Astrocyte of the cerebellum (primary cell): ENCODE data around the gene STEAP2.
"Not testable (repeated sequence)": the region's sequence is repeated elsewhere in the genome, so short reads cannot be mapped to it uniquely, and the experiment has no call there.

ENCODE experiments used
- DNase-seq: peaks from one replicate; pipeline ENCODE4 v3.0.0-alpha.2; 2011; ENCODE audit warnings: low read depth
- H3K4me3 ChIP-seq: 2 replicates; pipeline ENCODE4 v1.5.1; 2011; ENCODE audit warnings: mild to moderate bottlenecking, low read depth, low read length, moderate library complexity
- in situ Hi-C: cut with HindIII; loops from 2 replicates; pipeline ENCODE4 v1.10.0; 2017; ENCODE audit warnings: low sequenced_read_pairs
- TF ChIP-seq, protein P1 (sequence below): IDR thresholded peaks from 2 replicates; pipeline ENCODE4 v1.5.1; 2012; ENCODE audit warnings: low read length, low read depth, moderate library complexity, mild to moderate bottlenecking; ENCODE audit errors: missing control alignments

STEAP2 gene

DNA sequence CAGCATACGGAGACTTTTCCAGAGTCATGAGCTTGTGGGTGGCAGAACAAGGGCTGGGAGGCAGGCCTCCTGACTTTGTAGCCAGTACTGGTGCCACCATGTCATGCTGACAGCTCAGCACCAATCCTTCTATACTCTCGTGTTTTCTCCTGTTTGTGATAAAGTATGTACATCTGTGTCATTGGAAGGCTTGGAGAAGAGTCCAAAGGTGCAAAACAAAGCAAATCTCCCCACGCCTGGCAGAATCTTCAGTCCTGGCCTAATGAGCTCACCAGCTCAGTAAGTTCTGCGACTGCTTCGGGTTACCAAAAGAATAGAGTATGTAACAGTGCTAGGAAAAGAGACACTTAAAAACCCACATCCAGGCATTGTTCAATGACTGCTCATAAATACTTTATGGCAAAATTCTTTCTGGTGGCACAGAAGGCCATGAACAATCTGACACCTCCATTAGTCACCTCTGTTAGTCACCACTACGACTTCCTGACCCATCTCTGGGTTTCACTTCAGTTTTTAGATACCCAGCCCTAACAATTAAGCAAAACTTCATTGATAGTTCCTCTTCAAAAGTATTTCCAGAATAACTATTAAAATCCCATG, 32.8 kb upstream of the STEAP2 start:
- in situ Hi-C loops = no loop called here
- TF ChIP-seq, protein P1, sequence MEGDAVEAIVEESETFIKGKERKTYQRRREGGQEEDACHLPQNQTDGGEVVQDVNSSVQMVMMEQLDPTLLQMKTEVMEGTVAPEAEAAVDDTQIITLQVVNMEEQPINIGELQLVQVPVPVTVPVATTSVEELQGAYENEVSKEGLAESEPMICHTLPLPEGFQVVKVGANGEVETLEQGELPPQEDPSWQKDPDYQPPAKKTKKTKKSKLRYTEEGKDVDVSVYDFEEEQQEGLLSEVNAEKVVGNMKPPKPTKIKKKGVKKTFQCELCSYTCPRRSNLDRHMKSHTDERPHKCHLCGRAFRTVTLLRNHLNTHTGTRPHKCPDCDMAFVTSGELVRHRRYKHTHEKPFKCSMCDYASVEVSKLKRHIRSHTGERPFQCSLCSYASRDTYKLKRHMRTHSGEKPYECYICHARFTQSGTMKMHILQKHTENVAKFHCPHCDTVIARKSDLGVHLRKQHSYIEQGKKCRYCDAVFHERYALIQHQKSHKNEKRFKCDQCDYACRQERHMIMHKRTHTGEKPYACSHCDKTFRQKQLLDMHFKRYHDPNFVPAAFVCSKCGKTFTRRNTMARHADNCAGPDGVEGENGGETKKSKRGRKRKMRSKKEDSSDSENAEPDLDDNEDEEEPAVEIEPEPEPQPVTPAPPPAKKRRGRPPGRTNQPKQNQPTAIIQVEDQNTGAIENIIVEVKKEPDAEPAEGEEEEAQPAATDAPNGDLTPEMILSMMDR = no peak
- peak; percentile 8 for DNase-seq
- no peak overlapping the region for H3K4me3 ChIP-seq

DNA sequence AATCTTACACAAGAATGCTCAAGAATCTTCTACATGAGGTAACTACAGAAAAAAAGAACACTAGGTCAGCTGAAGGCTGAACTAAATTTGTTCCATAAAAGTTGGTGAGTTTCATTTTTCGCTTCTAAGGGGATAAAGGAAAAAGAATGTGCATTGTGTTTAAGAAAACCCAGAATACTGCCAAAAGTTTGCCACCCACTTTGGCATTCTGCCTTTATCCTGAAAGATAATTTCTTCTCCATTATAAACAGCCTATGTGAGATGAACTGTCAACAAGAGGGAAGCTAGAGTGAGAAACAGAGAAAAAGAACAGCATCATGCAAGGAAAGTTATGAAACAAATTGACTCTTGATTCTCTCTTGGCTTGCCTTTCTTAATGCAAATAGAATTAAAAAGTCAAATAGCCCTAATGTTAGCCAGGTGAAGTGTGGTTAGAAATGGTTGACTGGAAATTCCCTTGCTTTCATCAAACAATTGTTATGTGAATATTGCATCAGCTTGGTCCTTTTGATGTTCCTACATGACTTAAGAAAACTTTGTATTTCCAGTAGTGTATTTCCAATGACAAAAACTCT, 31.4 kb upstream of the STEAP2 start:
- in situ Hi-C loops = no loop called here
- TF ChIP-seq, protein P1 = no peak
- DNase-seq = peak; percentile 33
- H3K4me3 ChIP-seq = no peak overlapping the region

DNA sequence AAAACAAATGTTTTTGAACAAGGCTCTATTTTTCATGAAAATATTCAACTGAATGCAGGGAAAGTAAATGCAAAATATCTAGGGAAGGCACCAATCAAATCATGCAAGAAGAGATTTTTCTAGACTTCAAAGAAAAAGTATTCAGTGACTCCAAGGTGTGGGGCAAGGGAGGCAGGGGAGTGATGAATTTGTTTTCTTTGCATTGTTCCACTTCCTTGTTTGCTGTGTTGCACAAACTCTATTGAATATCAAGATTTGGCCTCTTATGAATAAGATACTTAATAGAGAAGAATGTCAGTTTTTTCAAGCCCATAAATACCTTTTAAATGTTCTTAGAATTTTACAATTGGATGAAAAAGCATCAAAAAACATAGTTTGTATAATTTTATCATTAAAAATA, 30.9 kb upstream of the STEAP2 start:
- in situ Hi-C loops = no loop called here
- TF ChIP-seq, protein P1 = no peak
- no peak for DNase-seq
- no peak overlapping the region for H3K4me3 ChIP-seq

- no peak overlapping the region for H3K4me3 ChIP-seq
- TF ChIP-seq, protein P1 = no peak
- in situ Hi-C loops = no loop called here
- DNase-seq = no peak
These were observed 30.1 kb upstream of the STEAP2 start for GRCh38 chr7:90181485-90181884.

GRCh38 chr7:90186290-90186689, 25.2 kb upstream of the STEAP2 start:
- DNase-seq, in situ Hi-C loops, H3K4me3 ChIP-seq: not testable (repeated sequence)

- in situ Hi-C loops = no loop called here
- TF ChIP-seq, protein P1 = no peak
These were observed 24.0 kb upstream of the STEAP2 start for GRCh38 chr7:90187507-90188050.

DNA sequence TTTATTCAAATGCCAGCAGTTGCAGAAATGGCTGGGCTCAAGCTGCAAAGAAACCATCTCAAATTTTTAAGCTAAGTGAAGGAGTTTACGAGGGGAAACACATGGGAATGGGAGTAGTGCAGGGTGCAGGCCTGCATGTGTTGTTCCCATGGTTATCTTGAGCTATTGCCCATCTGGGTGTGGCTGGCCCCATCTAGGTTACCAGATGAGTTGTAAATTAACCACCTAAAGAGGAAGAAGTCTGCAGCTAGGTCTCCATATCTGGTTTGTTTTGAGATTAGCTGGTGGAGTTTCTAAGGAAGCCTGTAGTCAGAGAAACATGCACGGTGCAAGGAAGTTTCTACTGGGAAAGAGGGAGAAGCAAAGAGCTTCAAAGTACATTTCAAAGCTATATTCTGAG, 23.3 kb upstream of the STEAP2 start:
- in situ Hi-C loops = no loop called here
- no peak for DNase-seq
- H3K4me3 ChIP-seq = no peak overlapping the region
- TF ChIP-seq, protein P1 = no peak

More at GRCh38 chr7:90187507-90188050, 24.0 kb upstream of the STEAP2 start:
- DNase-seq = no peak
- H3K4me3 ChIP-seq = no peak overlapping the region
